ENCODE data around the gene WFIKKN2. TPM values are rescaled to one million over a fixed set of nuclear protein-coding genes. Genes with fewer than 3 reads are reported as not detected.

Gene WFIKKN2
- total RNA-seq, 2 donors from 2014 or later, result 0.29 to 0.35 TPM

GRCh38 chr17:50848711-50849110 lies 13.3 kb downstream of the WFIKKN2 start:
- Mint-ChIP-seq H3K9me3 (no peaks in the 10 kb centered on the region), H3K4me3 (no peak overlapping the region)

GRCh38 chr17:50850640-50851039 lies 15.3 kb downstream of the WFIKKN2 start:
- WGBS, 2 experiments (ENCODE audit: insufficient coverage in 1 of 2, insufficient read length in 1 of 2), result 90 to 100% methylated on average over 4 to 7 of the region's 7 CpGs

More at GRCh38 chr17:50848711-50849110, 13.3 kb downstream of the WFIKKN2 start:
- Histone ChIP-seq H3K4me3 (ENCODE audit: low read length) (no peak overlapping the region), H3K9me3 (ENCODE audit: control insufficient read depth, low read length) (no peaks in the 10 kb centered on the region), H3K36me3 (ENCODE audit: control insufficient read depth, insufficient read depth, low read length) (no peaks in the 10 kb centered on the region), H3K27me3 (ENCODE audit: control insufficient read depth, insufficient read depth, low read length, poor library complexity, severe bottlenecking) (no peaks in the 10 kb centered on the region), H3K9ac (ENCODE audit: extremely low read depth, low read length, poor library complexity, severe bottlenecking) (no peak overlapping the region), H3K4me1 (ENCODE audit: control insufficient read depth, insufficient read depth, low read length) (no peaks in the 10 kb centered on the region), H3K27ac (ENCODE audit: low read depth, low read length) (no peak overlapping the region)
- Mint-ChIP-seq H3K4me1 (peaks cover 14% of the 10 kb centered on the region), H3K27ac (no peak overlapping the region), H3K36me3 (ENCODE audit: low read depth) (no peaks in the 10 kb centered on the region), H3K27me3 (ENCODE audit: insufficient read depth) (no peaks in the 10 kb centered on the region)
- WGBS, 2 experiments (ENCODE audit: insufficient coverage in 1 of 2, insufficient read length in 1 of 2), result 59% methylated on average over 2 of the region's 2 CpGs; no CpG with 5 or more reads in 1 of the 2 experiments
- peak; percentile 14 for DNase-seq
- no peak for TF ChIP-seq CTCF (conservative IDR thresholded peaks at IDR 0.05)

GRCh38 chr17:50853015-50853615 lies 17.7 kb downstream of the WFIKKN2 start:
- H3K4me3 ChIP-seq (ENCODE audit: low read length), result peak overlapping the region; percentile 14
- peaks cover 4% of the 10 kb centered on the region for H3K4me1 ChIP-seq (ENCODE audit: control insufficient read depth, insufficient read depth, low read length)
- peak; percentile 42 for DNase-seq
- H3K9me3 ChIP-seq (ENCODE audit: control insufficient read depth, low read length), result no peaks in the 10 kb centered on the region
- Mint-ChIP-seq H3K27me3 (ENCODE audit: insufficient read depth) (no peaks in the 10 kb centered on the region), H3K4me1 (peaks cover 22% of the 10 kb centered on the region), H3K9me3 (no peaks in the 10 kb centered on the region), H3K4me3 (no peak overlapping the region), H3K36me3 (ENCODE audit: low read depth) (no peaks in the 10 kb centered on the region), H3K27ac (no peak overlapping the region)
- no peak for TF ChIP-seq CTCF (conservative IDR thresholded peaks at IDR 0.05)
- no peak overlapping the region for H3K27ac ChIP-seq (ENCODE audit: low read depth, low read length)
- 78 to 83% methylated on average over 6 of the region's 6 CpGs for WGBS, 2 experiments (ENCODE audit: insufficient coverage in 1 of 2, insufficient read length in 1 of 2)
- H3K27me3 ChIP-seq (ENCODE audit: control insufficient read depth, insufficient read depth, low read length, poor library complexity, severe bottlenecking), result no peaks in the 10 kb centered on the region
- no peaks in the 10 kb centered on the region for H3K36me3 ChIP-seq (ENCODE audit: control insufficient read depth, insufficient read depth, low read length)
- H3K9ac ChIP-seq (ENCODE audit: extremely low read depth, low read length, poor library complexity, severe bottlenecking), result no peak overlapping the region

More at GRCh38 chr17:50850640-50851039, 15.3 kb downstream of the WFIKKN2 start:
- no peak for TF ChIP-seq CTCF (conservative IDR thresholded peaks at IDR 0.05)
- peak; percentile 28 for DNase-seq
- Mint-ChIP-seq H3K27me3 (ENCODE audit: insufficient read depth) (no peaks in the 10 kb centered on the region), H3K36me3 (ENCODE audit: low read depth) (no peaks in the 10 kb centered on the region), H3K27ac (no peak overlapping the region), H3K9me3 (no peaks in the 10 kb centered on the region), H3K4me3 (no peak overlapping the region), H3K4me1 (peaks cover 22% of the 10 kb centered on the region)
- Histone ChIP-seq H3K4me3 (ENCODE audit: low read length) (no peak overlapping the region), H3K9ac (ENCODE audit: extremely low read depth, low read length, poor library complexity, severe bottlenecking) (no peak overlapping the region), H3K36me3 (ENCODE audit: control insufficient read depth, insufficient read depth, low read length) (no peaks in the 10 kb centered on the region), H3K27ac (ENCODE audit: low read depth, low read length) (no peak overlapping the region), H3K27me3 (ENCODE audit: control insufficient read depth, insufficient read depth, low read length, poor library complexity, severe bottlenecking) (no peaks in the 10 kb centered on the region), H3K4me1 (ENCODE audit: control insufficient read depth, insufficient read depth, low read length) (peaks cover 4% of the 10 kb centered on the region), H3K9me3 (ENCODE audit: control insufficient read depth, low read length) (no peaks in the 10 kb centered on the region)
